Measurements from ENCODE around the gene MYH10. TPM values are rescaled to one million over a fixed set of nuclear protein-coding genes. Genes with fewer than 3 reads are reported as not detected.

Gene MYH10
- polyA plus RNA-seq, 4 donors: 244 to 428 (median 267) TPM

DNA sequence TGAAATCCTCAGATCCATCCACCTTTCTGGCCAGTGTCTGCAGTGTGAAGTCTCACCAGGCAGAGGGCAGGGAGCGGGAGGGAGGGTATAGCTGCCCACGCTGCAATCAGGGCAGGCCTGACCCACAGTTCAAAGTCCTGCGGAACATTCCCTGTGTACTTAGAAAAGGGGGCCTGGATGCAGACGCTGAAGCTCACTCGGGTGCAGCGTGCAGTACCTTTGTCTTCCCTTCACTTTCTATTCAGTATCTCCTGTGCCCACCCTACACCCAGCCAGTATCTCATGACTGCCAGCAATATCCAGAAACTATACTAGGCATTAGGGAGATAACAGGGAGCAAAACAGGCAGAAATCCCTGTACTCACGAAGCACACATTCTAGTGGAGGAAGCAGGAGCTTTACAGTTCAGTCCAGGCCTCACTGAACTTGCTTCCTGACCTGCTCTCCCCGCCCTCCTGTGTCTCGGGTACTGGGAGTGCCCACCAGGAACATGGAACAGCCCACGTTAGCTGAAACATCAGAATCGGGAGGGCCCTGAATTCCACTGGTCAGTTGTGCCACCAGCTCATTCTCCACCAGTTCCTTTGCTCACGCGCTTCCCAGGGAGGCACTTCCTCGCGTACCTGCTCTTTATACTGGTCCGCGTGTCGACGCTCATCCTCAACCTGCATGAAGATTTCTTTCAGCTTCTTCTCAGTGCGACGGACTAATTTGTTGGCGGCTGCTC is 152.6 kb downstream of the MYH10 start:
- no peak for DNase-seq (ENCODE audit: low read depth in 4 of 4, low spot score in 3 of 4)

DNA sequence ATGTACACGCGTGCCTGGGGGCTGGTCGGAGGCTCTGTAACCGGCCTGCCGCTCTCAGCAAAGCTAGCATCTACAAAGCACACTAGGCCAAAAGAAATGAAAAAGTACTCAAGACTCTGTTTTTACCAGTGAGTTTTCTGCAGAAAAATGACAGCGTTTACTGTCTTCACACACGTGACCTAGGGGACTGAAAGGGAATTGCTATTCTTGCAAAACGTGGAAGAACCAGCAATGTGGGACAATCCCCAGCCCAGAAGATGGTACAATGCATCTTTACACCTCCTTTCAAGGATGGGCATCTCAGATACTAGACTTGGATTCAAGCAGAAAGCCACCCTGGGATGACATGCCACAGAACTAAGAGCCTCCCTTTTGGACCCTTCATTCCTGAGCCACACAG is 153.4 kb downstream of the MYH10 start:
- DNase-seq (ENCODE audit: low read depth in 4 of 4, low spot score in 3 of 4): no peak

DNA sequence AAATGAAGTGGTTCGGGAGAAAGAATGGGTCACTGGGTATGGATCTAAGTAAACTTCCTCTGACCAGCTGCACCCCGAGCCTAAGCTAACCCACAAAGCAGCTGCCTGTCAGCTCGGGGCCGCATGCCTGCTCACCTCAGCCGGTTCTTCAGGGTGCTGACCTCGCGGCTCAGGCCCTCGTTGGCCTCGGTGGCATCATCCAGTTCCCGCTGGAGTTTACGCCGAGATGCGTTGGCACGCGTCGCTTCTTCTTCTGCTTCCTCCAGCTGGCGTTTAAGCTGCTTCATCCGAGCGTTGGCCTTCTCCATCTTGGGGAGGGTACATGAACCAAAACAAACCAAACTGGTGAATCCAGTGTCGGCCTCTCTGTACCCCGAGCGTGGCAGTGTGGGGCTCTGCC is 153.8 kb downstream of the MYH10 start:
- no peak for DNase-seq (ENCODE audit: low read depth in 4 of 4, low spot score in 3 of 4)

DNA sequence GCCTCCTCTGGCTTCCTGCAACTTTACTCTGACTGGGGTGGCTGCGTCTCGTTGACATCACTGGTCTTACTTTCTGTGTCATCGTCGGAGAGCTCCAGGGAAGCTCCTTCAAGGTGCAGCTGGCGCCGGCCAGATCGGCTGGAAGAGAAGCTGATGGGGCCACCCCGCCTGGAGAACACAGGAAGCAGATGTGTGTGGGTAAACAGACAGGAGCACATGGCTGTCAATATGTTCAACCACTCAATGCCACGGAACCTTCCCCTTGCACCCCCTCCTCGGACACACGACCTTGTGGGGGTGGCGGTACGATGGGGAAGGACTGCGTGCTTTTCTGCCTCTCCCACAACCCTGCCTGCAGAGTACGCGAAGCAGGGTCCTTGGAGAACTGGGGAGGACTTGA is 154.7 kb downstream of the MYH10 start:
- no peak for DNase-seq (ENCODE audit: low read depth in 4 of 4, low spot score in 3 of 4)

DNA sequence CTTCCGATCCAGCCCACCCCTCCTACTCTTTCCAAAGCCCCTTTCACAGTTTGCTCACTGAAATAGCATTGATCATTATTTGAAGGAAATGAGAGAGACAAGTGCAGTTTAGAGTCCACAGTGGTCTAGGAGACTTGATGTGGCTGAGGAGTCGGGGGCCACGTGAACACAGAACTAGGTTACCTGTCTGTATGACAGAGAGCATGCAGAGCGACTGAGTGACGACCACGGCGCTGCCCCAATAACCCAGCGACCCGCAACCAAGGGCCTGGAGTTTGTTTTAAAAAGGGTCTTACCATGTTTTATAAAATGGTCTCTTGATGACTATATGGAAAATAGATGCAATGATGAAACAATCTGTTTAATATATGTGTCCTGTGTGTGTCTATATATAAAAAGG is 155.3 kb downstream of the MYH10 start:
- DNase-seq (ENCODE audit: low read depth in 4 of 4, low spot score in 3 of 4): no peak

DNA sequence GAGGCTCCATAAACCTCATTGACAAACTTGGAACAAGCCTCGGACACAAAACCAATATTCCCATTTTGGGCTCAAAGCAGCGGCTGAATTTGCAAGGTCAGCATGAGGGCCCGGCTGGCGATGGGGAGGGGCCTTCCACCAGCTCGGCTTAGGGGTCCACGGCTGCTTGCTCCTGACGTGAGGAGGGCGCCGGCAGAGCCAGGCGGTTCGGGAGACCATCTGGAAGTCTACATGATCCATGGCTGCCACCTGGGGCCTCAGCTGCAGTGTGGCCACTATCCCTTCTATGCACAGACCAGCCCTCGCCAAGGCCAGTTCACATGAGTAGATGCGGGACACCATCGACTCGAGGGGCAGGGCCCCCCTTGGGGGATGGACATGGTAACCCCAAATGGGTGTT is 155.7 kb downstream of the MYH10 start:
- no peak for DNase-seq (ENCODE audit: low read depth in 4 of 4, low spot score in 3 of 4)

DNA sequence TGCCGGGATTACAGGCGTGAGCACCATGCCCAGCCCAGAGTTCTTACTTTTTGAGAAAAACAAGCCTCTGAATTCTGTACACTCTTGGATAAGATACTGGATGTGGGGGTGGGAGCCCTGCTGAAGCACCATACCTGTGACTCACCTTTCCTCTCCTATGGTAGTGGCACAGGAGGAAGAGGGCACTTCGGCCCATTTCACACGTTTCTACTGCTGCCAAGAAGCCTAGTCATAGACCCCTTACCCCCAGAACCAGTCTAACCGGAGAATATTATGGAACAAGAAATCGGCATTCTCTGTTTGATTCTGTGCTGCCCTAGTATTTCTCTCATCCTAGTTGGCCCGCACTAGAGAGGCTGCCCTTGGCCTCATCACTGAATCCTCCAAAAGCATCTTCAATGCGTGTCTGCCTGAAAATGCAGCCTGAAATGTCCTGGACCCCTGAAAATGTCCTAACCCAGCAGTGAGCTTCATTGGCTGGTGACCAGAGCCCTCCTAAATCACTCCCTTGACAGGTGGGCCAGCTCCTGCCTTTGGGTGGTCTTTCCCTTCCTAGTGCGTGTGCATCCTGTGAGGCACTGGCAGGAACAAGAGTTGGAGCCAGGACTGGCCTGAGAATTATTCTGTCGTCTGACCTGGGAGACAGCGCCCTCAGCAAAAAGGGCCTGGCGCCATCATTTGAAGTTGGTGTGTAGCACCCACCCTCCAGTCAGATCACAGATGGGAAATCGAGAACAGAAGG is 156.9 kb downstream of the MYH10 start:
- no peak for DNase-seq (ENCODE audit: low read depth in 4 of 4, low spot score in 3 of 4)

DNA sequence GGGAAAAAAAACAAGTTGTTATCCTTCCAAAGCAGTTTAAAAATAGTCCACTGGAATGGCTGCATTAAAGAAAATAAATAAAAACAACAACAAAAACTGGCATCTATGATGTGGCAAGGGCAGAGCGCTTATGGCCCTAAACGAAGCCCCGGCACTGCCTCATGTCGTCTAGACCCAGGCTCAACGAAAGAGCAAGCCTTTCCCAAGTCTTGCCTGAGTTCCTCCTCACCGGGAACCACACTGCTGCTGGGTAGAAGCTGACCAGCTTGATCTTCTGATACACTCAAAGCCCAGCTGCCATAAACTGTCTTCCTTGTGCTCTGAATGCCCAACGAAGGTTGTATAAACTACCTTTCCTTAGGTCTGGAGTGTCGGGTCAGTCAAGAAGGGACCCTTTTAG is 157.9 kb downstream of the MYH10 start:
- DNase-seq (ENCODE audit: low read depth in 4 of 4, low spot score in 3 of 4): no peak

DNA sequence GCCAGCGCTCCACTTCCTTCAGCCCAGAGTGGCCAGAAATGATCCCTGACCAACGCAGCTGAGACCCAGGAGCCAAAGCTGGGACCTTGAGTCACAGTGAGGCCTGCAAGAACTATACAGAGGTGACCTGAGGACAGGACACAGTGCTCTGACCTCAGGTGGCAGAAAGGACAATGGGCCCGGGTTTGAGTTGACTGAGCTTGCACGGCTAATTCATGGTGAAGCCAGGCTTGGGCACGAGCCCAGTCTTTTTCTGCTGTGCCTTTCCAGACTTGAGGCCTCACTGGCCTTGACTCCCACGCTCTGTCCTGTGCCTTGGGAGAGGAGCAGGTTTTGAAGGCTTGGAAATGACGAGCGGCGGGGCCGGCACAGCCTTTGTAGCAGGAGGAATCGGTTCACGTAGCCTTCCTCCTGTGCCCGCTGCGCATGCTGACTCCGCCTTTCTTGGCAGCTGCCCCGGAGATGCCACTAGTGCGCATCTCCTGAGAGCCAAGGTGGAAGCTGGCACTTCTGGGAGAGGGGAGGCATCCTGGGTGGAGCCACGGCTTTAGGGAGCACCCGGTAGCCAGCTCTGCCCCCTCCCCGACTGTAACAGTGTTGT is 160.0 kb downstream of the MYH10 start:
- no peak for DNase-seq (ENCODE audit: low read depth in 4 of 4, low spot score in 3 of 4)

DNA sequence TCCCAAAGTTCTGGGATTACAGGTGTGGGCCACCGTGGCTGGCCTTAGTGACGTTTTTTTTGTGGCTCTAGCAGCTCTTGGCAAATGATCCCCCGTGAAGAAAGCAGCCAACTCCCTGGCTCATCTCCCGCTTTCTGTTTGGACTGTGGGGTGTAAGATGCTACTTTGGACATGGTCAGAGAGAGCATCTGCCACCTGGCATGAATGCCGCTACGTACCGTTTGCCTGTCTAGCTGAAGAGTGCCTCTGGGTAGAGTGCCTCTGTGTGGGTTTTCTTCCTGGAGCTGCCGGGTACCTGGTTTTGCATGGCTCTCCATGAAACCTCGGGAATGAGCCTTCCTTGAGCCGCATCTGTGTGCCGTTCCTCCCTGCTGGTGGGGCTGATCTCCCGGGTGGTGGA is 160.6 kb downstream of the MYH10 start:
- DNase-seq (ENCODE audit: low read depth in 4 of 4, low spot score in 3 of 4): no peak

DNA sequence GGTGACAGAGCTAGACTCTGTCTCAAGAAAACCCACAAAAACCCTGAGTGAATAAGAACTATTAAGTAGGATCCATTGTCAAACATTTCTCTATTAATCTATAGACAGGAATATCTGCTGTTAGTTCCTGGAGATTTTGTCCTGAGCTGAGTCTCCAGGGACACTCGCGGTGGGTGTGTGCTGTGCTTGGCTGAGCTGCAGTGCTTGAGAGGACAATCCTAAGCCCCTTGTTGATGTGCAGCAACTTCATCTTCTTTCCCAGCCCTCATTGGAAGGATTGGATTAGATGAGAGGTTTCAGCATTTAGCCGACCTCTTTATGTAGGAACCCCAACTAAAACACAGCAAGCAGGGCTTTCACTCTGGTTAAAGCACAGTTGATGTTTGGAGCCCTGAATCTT is 161.5 kb downstream of the MYH10 start:
- no peak for DNase-seq (ENCODE audit: low read depth in 4 of 4, low spot score in 3 of 4)

DNA sequence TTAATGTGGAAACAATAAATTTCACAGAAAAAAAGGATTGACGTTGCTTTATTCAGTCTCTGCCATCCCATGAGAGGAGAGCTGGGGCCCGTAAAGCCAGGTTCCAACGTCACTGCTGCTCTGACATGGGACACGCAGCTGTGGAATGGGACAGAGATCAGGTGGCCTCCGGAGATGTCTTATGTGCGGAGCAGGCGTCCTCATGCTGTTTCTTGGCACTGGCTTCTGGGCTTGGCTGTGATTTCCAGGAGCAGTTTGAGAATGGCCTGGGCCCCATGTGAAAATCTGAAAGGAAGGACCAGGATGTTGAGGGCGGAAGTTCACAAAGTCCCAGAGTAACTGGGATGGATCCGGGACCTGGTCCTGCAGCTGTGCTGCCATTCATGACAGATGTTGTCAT is 162.4 kb downstream of the MYH10 start:
- no peak for DNase-seq (ENCODE audit: low read depth in 4 of 4, low spot score in 3 of 4)

DNA sequence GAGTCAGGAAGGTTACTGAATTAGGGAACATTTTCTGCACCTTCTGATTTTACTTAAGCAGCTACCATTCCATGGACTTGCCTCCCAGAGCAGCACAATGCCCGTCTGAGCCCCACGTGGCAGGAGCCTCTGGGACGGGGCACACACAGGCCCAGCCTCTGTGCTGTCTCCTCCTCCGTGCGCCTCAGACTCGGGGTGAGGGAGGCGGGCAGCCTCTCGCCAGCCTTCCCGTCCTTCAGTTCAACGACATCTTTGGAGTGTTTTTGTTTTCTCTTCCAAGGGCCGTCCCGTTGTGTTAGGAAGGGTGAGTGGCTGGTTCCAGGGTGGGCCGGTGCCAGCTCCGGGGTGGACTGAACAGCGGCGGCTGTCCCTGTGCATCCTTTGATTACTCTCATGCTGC is 163.0 kb downstream of the MYH10 start:
- DNase-seq (ENCODE audit: low read depth in 4 of 4, low spot score in 3 of 4): no peak

DNA sequence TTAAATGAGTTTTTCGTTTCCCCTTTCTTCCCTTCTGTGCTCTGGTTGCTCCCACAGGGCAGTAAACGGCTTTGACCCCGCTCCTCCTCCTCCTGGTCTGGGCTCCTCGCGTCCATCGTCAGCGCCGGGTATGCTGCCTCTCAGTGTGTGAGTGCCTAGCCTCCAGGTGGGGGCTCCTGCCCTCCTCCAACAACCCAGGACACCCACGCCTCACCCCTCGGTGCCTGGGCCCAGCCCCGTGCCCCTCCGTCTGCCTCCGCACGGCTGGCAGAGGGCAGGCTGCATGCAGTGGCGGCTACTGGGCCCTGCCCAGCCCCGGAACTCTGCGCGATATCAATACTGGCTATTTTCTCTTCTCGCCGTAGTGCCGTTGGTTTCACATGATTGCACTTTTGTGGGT is 163.7 kb downstream of the MYH10 start:
- no peak for DNase-seq (ENCODE audit: low read depth in 4 of 4, low spot score in 3 of 4)

DNA sequence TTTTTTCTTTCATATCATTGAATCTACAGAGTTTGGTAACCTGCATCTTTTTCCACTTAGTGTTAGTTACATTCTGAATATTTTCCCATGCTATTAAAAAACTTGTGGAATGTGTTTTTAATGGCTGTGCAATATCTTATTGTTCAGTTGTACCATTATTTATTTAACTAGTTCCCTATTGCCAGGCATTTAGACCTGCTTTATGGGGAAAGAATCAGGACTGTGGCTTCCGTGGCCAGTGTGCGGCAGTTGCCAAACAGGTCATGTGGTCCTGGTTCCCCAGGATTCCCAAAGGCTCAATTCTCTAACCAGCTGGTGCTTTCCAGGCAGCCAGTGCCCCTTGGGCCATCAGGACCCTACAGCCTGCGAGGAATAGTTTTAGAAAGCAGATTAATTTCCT is 164.1 kb downstream of the MYH10 start:
- no peak for DNase-seq (ENCODE audit: low read depth in 4 of 4, low spot score in 3 of 4)

DNA sequence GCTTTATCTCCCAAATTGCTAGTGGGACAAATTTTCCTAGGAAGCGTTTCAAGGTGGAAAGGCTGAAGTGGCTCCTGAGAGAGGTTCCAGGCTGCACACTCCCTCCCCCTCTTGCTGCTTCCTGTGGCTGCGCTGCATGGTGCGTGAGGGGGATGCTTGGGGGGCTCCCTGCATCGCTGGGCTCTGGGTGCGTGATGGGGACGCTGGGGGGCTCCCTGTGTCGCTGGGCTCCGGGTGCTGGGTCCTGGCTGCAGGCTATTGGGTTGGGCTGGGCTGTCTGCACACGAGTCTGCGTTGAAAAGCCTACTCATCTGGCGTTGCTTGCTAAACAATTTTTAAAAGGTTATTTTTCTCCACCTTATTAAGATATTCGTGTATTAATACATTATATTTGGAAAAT is 164.8 kb downstream of the MYH10 start:
- no peak for DNase-seq (ENCODE audit: low read depth in 4 of 4, low spot score in 3 of 4)

DNA sequence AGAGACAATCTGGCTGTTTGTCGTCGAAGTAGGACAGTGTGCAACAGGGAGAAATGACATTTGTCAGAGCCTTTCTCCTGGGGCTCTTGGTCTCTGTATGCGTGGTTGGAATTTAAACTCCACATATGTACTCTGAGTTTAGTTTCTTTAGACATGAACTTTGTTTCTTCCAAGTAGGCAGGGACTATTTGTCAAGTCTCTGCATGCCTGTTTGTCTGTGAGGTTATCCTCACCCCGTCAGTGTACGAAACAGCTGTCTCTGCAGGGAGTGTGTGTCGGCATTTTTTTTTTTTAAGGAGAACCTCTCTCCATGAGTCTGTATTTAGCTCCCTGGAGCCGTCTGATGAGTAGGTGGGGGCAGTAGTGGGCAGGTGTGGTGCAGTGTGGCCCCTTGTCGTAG is 165.2 kb downstream of the MYH10 start:
- DNase-seq (ENCODE audit: low read depth in 4 of 4, low spot score in 3 of 4): no peak

DNA sequence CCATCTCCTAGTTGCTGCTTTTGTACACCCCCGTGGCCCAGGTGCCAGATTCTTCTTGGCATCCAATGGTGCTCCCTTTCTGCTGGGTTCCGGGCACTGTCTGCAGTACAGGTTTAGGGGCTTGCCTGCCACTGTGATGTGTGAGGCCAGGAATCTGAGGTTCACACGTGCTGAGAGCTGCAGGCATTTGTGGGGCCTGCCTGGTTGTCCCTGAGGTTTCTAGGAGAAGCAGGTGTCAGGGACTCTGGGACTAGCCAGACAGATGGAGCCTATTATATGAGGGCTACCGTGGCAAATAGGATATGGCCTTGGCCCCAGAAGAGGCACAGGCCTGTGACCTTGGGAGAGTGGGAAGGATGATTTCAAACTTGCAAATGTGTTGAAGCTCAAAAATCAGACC is 165.6 kb downstream of the MYH10 start:
- DNase-seq (ENCODE audit: low read depth in 4 of 4, low spot score in 3 of 4): no peak

DNA sequence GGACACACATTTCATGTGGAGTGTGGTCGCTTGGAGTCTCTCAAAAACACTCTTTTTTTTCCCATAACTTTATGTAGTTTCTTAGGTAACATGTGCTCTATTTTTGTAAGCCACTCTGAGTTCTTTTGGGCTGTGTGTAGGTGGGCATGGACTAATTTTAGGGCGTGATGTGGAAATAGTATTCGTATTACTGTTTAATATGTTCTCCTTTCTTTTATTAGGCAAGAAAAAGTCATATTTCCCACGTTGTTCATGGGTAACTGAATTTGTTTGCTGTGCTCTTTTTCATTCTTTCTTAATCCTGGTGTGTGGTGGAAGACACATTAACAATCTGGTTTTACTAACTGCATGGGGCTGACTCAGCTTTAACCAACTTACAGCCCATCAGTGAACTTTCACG is 167.4 kb downstream of the MYH10 start:
- no peak for DNase-seq (ENCODE audit: low read depth in 4 of 4, low spot score in 3 of 4)

DNA sequence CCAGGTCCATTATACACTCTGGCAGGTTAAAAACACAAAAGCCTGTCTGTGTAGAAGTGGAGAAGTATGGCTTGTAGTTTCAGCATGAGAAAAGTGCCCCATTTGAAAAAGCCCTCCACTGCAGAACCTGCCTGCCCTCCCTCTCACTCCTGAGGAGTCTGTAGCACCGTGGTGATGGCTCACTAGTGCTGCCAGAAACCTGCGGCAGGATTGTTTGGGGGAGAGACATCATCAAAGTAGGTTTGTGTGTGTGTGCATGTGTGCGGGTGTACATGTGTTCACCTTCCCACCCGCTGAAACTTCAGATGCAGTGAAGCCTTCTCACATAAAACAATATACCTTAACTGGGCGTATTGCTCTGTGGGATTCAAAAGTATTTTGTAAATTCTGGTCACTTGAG is 168.0 kb downstream of the MYH10 start:
- DNase-seq (ENCODE audit: low read depth in 4 of 4, low spot score in 3 of 4): no peak

DNA sequence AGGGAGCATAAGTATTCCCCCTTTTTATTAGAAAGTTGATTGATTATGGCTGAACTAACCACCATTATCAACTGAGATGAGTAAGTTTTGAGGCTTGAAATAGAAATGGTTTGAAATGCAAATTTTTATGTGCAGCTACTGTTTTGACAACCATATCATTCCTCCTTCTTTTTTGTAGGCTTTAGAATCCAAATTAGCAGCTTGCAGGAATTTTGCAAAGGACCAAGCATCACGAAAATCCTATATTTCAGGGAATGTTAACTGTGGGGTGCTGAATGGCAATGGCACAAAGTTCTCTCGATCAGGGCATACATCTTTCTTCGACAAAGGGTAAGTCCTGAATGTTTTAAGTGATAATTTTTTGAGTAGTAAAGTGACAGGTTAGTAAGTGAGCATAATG is 170.7 kb downstream of the MYH10 start:
- DNase-seq (ENCODE audit: low read depth in 4 of 4, low spot score in 3 of 4): no peak

DNA sequence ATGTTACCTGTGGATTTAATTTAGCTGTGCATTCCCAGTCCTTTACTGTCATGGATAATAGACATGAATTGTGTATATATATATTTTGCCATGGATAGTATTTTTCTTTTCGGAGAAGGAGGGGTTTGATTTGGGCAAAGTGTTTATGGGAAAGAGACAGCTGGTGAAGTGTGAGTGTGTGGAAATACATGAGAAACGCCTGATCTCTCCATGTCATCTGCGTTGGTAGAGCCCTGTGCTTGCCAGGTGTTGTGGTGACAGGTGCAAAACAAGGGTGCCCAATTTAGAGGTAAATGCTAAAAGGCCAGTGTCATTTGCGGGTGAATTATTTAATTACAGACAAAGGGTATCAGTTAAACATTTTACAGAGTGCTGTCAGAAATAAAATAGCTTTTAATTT is 171.4 kb downstream of the MYH10 start:
- no peak for DNase-seq (ENCODE audit: low read depth in 4 of 4, low spot score in 3 of 4)

All from left renal pelvis (tissue), 4 donors.